T1000 (cell line): ENCODE measurements around the gene IRAK3.
"Not testable (repeated sequence)": the region's sequence is repeated elsewhere in the genome, so short reads cannot be mapped to it uniquely, and the experiment has no call there.

Experiments used
- DNase-seq: peaks from one replicate; lab custom pipeline; 2025; ENCODE audit warnings: mixed read lengths; lab: John Stamatoyannopoulos, UW

IRAK3 gene

DNA sequence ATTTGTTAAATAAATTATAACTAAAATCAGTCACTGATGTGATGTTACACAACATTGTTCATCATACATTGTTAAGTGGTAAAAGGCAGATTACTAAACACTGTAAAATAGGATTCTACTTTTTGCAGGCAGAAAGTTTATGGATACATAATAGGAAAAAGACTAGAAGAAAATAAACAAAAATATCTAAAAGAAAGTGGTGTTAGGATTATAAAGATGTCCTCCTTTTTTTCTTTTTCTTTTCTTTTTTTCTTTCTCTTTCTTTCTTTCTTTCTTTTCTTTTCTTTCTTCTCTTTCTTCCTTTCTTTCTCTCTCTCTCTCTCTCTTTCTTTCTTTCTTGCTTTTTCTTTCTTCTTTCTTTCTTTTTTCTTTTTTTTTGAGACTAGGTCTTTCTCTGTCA lies 73.7 kb downstream of the IRAK3 start:
- DNase-seq = no peak

GRCh38 chr12:66268562-66268961 lies 79.5 kb downstream of the IRAK3 start:
- DNase-seq = no peak

DNA sequence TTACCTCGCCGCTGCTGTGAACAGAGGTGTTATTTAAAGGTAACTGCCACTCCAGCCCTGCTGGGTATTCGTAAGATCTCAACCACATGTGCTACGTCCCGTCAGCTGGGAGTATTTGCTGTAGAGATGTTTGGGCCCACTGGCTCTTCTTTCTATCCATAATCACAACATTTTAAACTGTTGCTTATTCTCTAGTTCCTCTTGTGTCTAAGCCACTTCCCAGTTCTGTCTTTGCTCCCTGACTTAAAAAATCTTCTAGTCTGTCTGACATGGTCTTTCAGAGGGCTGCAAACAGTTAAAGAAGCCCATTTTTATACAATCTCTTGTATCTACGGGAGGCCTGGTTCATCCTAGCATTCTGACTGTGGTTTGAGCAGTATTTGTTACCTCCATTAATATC lies 80.1 kb downstream of the IRAK3 start:
- DNase-seq = no peak

GRCh38 chr12:66269757-66270383 lies 80.9 kb downstream of the IRAK3 start:
- DNase-seq = no peak

GRCh38 chr12:66270613-66271012 lies 81.6 kb downstream of the IRAK3 start:
- DNase-seq = no peak

DNA sequence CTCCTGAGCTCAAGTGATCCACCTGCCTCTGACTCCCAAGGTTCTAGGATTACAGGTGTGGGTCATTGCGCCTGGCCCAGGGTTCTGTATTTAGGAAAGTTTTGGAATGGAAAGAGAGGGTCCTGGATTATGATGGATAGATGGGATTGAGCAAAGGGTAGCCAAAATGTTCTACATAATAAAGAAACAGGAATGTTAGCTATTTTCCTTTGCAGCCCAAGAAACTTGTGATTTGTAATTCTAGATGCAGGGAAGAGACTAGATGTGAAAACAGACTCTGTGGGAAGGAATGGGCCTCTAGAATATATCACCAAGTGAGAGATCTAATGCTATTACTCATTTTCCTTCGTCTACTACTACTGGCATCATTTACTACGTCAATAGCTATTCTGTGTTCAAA lies 83.6 kb downstream of the IRAK3 start:
- DNase-seq = no peak

DNA sequence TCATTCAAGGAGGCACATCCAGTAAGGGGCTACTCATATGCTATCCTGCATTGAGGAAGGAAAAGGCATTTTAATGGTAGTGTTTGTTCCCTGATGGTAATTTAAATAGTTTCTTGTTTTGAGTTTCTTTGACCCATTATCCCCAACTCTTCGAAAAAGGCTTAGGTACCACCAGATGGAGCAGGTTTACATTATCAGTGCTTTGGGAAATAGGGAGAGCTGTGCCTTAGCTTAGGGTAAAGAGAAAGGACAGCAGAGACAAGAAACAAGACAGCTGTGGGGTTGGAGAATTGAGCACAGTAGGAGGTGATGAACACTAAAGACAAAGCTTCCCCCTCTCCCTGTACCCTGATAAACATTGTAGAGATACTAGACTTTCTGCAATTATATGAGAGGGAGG lies 84.1 kb downstream of the IRAK3 start:
- no peak for DNase-seq

DNA sequence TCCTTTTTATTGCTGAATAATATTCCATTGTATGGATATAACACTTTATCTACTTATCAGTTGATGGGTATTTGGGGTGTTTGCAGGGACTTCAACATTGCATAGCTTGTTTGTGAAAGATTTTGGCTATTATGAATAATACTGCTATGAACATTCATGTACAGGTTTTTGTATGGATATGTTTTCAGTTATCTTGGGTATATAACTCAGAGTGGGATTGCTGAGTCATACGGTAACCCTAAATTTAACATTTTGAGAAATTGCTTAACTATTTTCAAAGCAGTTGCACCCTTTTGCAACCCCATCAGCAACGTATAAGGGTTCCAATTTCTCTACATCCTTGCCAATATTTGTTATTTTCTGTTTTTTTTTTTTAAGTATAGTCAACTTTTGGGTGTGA lies 86.0 kb downstream of the IRAK3 start:
- DNase-seq = no peak

DNA sequence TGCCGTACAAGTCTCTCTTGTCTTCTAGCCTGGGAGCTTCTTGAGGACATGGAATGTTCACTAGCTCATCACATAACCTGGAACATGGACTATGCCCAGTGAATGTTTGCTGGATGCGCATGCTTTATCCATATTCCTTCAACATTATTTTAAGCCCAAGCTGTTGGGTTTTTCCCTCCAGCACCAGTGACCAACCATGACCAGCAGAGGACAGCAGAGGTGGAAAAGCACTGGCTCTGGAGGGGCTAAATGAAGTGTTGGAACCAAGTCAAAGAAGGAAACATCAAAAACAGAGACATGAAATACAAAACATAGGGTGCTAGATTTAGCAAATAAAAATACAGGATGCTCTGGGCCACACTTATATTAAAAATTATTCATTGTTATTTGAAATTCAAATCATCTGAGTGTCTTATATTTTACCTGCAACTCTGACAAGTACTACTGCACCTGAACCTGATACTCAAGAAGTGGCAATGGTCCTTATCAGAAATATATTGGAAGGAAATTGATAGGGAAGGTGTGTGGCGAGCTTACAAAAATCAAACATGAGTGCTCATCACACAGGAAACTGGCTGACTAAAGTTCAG lies 90.2 kb downstream of the IRAK3 start:
- no peak for DNase-seq

DNA sequence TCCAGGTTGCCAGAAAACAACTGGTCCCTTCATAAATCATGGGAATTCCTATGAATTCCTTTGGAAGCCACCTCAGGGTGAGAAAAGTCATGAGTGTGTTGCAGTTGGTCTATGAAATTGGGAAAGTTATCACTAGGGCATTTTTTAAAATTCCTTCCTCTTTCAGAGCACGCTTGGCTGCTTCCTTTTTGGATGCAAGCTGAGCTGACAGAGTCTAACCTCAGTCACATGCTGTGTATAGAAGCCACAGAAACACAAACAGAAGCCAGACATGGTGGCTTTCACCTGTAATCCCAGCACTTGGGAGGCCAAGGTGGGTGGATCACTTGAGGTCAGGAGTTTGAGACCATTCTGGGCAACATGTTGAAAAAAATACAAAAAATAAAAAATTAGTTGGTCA lies 91.5 kb downstream of the IRAK3 start:
- DNase-seq = no peak

- no peak for DNase-seq
Observed at GRCh38 chr12:66282244-66282643, 93.2 kb downstream of the IRAK3 start.

DNA sequence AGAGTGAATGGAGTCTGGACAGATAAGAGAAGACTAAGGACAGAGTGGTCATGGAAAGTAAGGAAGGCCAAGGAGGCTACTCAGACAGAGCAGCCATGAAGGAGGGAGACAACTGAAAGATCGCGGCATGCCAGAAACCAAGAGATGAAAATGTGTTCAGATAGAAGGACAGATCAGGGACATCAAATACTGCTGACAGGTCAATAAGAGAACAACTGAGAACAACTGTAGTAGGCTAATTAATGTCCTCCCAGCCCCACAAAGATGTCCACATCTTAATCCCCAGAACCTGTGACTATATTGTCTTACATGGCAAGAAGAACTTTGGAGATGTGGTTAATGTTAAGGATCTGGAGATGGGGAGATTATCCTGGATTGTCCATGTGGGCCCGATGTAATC lies 98.3 kb downstream of the IRAK3 start:
- DNase-seq = no peak

DNA sequence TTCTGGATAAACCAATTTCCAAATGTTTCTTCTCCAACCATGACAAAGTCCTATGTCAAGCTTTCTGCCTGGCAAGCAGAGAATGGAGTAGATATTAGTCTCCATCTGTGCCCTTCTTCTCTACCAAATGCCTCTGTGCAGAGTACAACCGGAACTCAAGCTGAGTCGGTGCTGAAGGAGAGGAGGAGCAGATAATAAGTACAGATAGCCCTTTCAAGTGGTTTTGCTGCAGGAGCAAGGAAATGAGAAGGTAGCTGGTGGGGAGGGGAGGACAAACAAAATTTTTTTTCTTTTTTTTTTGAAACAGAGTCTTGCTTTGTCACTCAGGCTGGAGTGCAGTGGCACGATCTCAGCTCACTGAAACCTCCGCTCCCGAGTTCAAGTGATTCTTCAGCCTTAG lies 99.1 kb downstream of the IRAK3 start:
- DNase-seq = no peak

DNA sequence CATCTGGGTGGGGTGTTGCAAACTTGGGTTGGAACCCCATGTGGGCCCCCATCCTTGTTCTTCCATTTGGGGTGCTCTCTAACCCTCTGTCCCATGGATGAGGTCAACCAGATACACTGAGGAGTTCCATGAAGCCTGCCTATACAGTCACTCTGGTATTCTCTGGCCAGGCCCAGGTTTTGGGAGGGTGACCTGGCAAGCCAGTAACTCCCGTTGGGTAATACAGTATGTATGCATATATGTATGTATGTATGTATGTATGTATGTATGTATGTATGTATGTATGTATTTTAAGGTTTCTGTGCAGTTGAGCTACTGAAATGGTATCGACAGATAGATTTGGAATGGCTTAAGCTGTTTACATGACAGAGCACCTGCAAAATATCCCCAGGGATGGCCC lies 100.5 kb downstream of the IRAK3 start:
- no peak for DNase-seq

DNA sequence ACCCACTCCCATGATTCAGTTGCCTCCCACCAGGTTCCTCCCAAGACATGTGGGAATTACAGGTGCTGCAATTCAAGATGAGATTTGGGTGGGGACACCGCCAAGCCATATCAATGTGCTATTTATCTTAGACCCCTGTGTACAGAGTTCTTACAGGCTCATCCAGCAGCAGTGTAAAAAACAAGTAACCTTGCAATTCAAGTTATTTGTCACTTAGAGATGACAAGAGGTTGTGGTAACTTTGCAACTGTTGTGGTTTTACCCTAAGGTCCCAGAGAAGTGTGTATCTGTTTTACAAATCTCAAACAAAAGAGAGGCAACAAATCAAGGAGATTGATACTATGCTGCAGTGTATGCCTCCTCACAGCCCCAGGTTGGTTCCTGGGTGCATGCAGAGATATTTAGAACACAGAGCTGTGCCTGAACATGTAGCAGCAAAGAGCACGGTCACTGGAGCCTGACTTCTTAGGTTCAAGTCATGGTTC lies 101.7 kb downstream of the IRAK3 start:
- DNase-seq = no peak

DNA sequence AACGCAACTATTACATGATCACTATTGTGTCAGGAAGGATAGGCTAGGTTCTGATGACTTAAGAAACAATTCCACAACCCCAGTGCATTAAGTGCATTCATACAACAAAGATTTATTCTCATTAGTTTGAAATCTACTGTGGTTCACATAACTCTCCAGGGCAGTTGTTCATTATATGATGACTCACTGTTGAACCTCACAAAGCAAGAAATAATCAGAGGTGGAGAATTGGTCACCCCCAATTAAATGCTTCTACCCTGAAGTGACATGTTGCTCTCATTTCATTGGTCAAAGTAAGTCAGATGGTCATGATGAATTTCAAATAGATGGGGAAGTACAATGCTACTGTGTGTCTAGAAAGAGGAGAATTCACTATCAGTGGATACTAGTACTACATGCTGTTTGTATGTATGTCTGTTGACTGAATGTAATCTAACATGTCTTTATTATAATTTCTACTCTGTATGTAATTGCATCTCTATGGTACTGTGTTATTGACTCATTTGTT lies 107.2 kb downstream of the IRAK3 start:
- DNase-seq = no peak

- DNase-seq = no peak
Observed at GRCh38 chr12:66297080-66297479, 108.1 kb downstream of the IRAK3 start.

- DNase-seq = no peak
Observed at GRCh38 chr12:66297923-66298322, 108.9 kb downstream of the IRAK3 start.

- DNase-seq = peak; percentile 93
Observed at GRCh38 chr12:66301944-66302826, 113.2 kb downstream of the IRAK3 start, which contains the start of gene HELB. TSS of gene HELB (plus strand) at chr12:66302493. CDS start at chr12:66302604, 111 bp downstream.

GRCh38 chr12:66302827-66303169 lies 113.8 kb downstream of the IRAK3 start:
- no peak for DNase-seq

DNA sequence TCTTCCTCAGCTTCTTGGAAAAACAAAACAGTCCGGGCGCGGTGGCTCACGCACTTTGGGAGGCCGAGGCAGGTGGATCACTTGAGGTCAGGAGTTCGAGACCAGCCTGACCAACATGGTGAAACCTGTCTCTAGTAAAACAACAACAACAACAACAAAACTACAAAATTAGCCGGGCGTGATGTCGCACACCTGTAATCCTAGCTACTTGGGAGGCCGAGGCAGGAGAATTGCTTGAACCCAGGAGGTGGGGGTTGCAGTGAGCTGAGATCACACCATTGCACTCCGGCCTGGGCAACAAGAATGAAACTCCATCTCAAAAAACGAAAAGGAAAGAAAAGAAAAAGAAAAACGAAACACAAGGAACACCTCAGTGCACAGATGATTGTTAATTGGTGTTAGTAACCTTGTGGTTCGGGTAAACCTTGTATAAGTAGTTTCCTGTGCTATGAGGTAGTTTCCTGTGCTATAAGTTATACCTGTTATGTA lies 114.3 kb downstream of the IRAK3 start:
- DNase-seq = not testable (repeated sequence)
